Endothelial cell of umbilical vein (primary cell): ENCODE results near the gene PTCHD4. TPM values are rescaled to one million over a fixed set of nuclear protein-coding genes. Genes with fewer than 3 reads are reported as not detected.

Experiments
- BruUV-seq: library from RNA; stranded (reverse); fragments of 400-500 nt; replicated peaks from 2 replicates; lab custom pipeline; 2021; lab: Mats Ljungman, UMichigan
- CTCF ChIA-PET: fragments of 300-600, 350-600 bp; sonication (Branson Sonifier 250); formaldehyde crosslinking; loops from one replicate; lab custom pipeline; 2021; ENCODE audit warnings: antibody characterized with exemption, inconsistent platforms; lab: Charles Lee
- POLR2A ChIA-PET: fragments of 300-600, 350-600 bp; sonication (Branson Sonifier 250); formaldehyde crosslinking; loops from one replicate; lab custom pipeline; 2021; ENCODE audit warnings: antibody characterized with exemption, inconsistent platforms; lab: Charles Lee
- DNase-seq: peaks from one replicate; pipeline ENCODE4 v3.0.0-alpha.2; 2011; ENCODE audit warnings: low read depth, low spot score
- FAIRE-seq: peaks from 2 replicates; lab custom pipeline; 2011; peaks lifted over from hg19 to GRCh38; lab: Jason Lieb, UNC
- H2AFZ ChIP-seq: 2 replicates; pipeline ENCODE4 v1.6.0; 2012; ENCODE audit warnings: low read depth, low read length, control low read depth, inconsistent platforms
- H3K27ac ChIP-seq: 2 replicates; pipeline ENCODE4 v1.5.1; 2011; ENCODE audit warnings: low read depth, mild to moderate bottlenecking, control low read depth, low read length, moderate library complexity; ENCODE audit not compliant: insufficient read depth
- H3K27me3 ChIP-seq, 2 experiments: 2 replicates each; pipeline versions ENCODE4 v1.6.0 to v1.6.1; 2011; ENCODE audit warnings: low read length in 2 of 2, mixed read lengths in 1 of 2; ENCODE audit not compliant: control insufficient read depth in 2 of 2, insufficient read depth in 2 of 2
- H3K36me3 ChIP-seq, 2 experiments: 2 replicates in 1 of 2; 3 replicates in 1 of 2; pipeline ENCODE4 v1.5.1; 2011; ENCODE audit warnings: low read length in 2 of 2, mild to moderate bottlenecking in 1 of 2, moderate library complexity in 1 of 2; ENCODE audit not compliant: control insufficient read depth in 2 of 2, insufficient read depth in 2 of 2; ENCODE audit errors: extremely low read depth in 1 of 2
- H3K4me1 ChIP-seq: 3 replicates; pipeline ENCODE4 v1.5.1; 2011; ENCODE audit warnings: mild to moderate bottlenecking, low read length; ENCODE audit not compliant: control insufficient read depth, insufficient read depth; ENCODE audit errors: extremely low read depth
- H3K4me2 ChIP-seq: 2 replicates; pipeline ENCODE4 v1.6.1; 2011; ENCODE audit warnings: low read length, control low read depth, mixed read lengths; ENCODE audit not compliant: insufficient read depth
- H3K4me3 ChIP-seq, 3 experiments: fragments of 200-600 bp in 1 of 3; sonication (generic), shearing (Covaris generic) in 1 of 3; replicated peaks in 1 of 3; 2 replicates each; pipeline ENCODE4 v1.5.1; 2011 to 2016; ENCODE audit warnings: control low read depth in 3 of 3, low read length in 3 of 3, mild to moderate bottlenecking in 2 of 3, inconsistent platforms in 1 of 3, low read depth in 1 of 3, moderate library complexity in 1 of 3; ENCODE audit not compliant: insufficient read depth in 1 of 3
- H3K79me2 ChIP-seq: 2 replicates; pipeline ENCODE4 v1.6.0; 2012; ENCODE audit warnings: low read length, inconsistent platforms; ENCODE audit not compliant: control insufficient read depth, insufficient read depth
- H3K9ac ChIP-seq: replicated peaks from 2 replicates; pipeline ENCODE3; 2011; ENCODE audit warnings: low read length, control low read depth; ENCODE audit not compliant: insufficient read depth; ENCODE audit errors: extremely low read depth
- H3K9me1 ChIP-seq: replicated peaks from 3 replicates; pipeline ENCODE4 v1.6.0; 2011; ENCODE audit warnings: mild to moderate bottlenecking, low read length; ENCODE audit not compliant: control insufficient read depth, insufficient read depth; ENCODE audit errors: extremely low read depth
- H3K9me3 ChIP-seq: replicated peaks from 2 replicates; pipeline ENCODE4 v1.5.1; 2012; ENCODE audit warnings: low read length, inconsistent platforms; ENCODE audit not compliant: control insufficient read depth, insufficient read depth
- H4K20me1 ChIP-seq: replicated peaks from 2 replicates; pipeline ENCODE3; 2011; ENCODE audit warnings: mild to moderate bottlenecking, low read length; ENCODE audit not compliant: control insufficient read depth, insufficient read depth; ENCODE audit errors: extremely low read depth
- EZH2 ChIP-seq: IDR thresholded peaks from 2 replicates; pipeline ENCODE4 v1.6.1; 2012; ENCODE audit warnings: borderline replicate concordance, low read depth, mild to moderate bottlenecking, moderate library complexity, low read length, inconsistent platforms; ENCODE audit not compliant: severe bottlenecking
- FOS ChIP-seq: IDR thresholded peaks from 2 replicates; pipeline ENCODE4 v1.6.1; 2011; ENCODE audit warnings: mild to moderate bottlenecking, low read length, moderate library complexity, borderline replicate concordance; ENCODE audit not compliant: insufficient read depth
- GATA2 ChIP-seq: IDR thresholded peaks from 2 replicates; pipeline ENCODE4 v1.7.0; 2011; ENCODE audit warnings: low read depth, mild to moderate bottlenecking, moderate library complexity, mixed read lengths, low read length; ENCODE audit not compliant: insufficient read length, insufficient read depth
- JUN ChIP-seq: IDR thresholded peaks from 2 replicates; pipeline ENCODE4 v1.6.1; 2011; ENCODE audit warnings: borderline replicate concordance, low read depth; ENCODE audit not compliant: insufficient read length, insufficient read depth
- MYC ChIP-seq: IDR thresholded peaks from one replicate; pipeline ENCODE4 v1.6.1; 2011; ENCODE audit warnings: mild to moderate bottlenecking, low read depth, low read length
- POLR2A ChIP-seq: IDR thresholded peaks from 2 replicates; pipeline ENCODE4 v1.6.1; 2012; ENCODE audit warnings: low read depth, mild to moderate bottlenecking, control low read depth, low read length
- POLR2AphosphoS5 ChIP-seq: IDR thresholded peaks from 2 replicates; pipeline ENCODE4 v1.6.1; 2012; ENCODE audit warnings: low read depth, mild to moderate bottlenecking, control low read depth, low read length, moderate library complexity; ENCODE audit not compliant: insufficient read depth
- dilution Hi-C: fragments of 300-500 bp; cut with MboI; formaldehyde crosslinking; loops from one replicate; pipeline ENCODE4 v1.15.0; 2019; ENCODE audit warnings: low sequenced_read_pairs; ENCODE audit not compliant: extremely low pct_ligation_motif_present
- intact Hi-C: fragments of 100-400 bp; cut with micrococcal nuclease; formaldehyde crosslinking; loops from one replicate; pipeline ENCODE4 v1.10.0; 2022
- polyA plus RNA-seq, 4 experiments: library from polyadenylated mRNA; depleted of rRNA in 3 of 4; stranded (reverse) in 3 of 4; unstranded in 1 of 4; fragments of >200 nt; gene quantifications; 2 replicates each; pipeline versions ENCODE4 v1.2.1 to v1.2.3, GENCODE V29; 2011 to 2012; ENCODE audit warnings: missing spikeins in 1 of 4
- total RNA-seq: library from RNA; stranded (reverse); gene quantifications from 2 replicates; pipeline ENCODE4 v1.2.3, GENCODE V29; 2021
- TF ChIP-seq, protein P1 (sequence below), 2 donors: IDR thresholded peaks; 1 replicate in 1 of 2; 2 replicates in 1 of 2; pipeline ENCODE4 v1.5.1; 2011; ENCODE audit warnings: low read length in 2 of 2, mild to moderate bottlenecking in 2 of 2, moderate library complexity in 2 of 2, control low read depth in 1 of 2, inconsistent platforms in 1 of 2, low read depth in 1 of 2; ENCODE audit not compliant: insufficient read depth in 1 of 2; ENCODE audit errors: extremely low read depth in 1 of 2
- TF ChIP-seq, protein P2 (sequence below): IDR thresholded peaks from 2 replicates; pipeline ENCODE4 v1.6.1; 2011; ENCODE audit not compliant: insufficient read depth, insufficient read length

Gene PTCHD4
- total and polyA plus RNA-seq, 2 donors (not counting 3 experiments of a cell fraction or from before 2014, with no cell fraction given) = 1.3 to 2.0 TPM

DNA sequence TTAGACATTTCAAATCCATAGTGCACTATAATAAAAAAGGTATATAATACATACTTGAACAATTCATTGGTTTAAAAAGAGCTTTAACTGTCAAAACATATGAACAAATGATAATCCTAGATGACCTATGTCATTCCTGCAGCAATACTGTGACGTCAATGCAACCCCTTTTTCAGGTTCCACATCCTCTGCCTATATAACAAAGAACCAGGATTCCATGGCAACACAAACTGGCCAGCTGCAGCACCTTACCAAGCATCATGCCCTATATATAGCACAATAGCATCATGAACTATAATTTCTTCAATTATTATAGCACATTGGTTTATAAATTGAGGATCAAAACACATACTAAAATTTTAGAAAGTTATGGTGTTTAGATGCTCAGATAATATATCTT, 578 bp upstream of the PTCHD4 start:
- intact Hi-C loops = no loop called here
- dilution Hi-C loops = no loop called here
- Histone ChIP-seq H3K4me2 (no peak overlapping the region), H2AFZ (no peak overlapping the region), H4K20me1 (no peaks in the 10 kb centered on the region), H3K4me1 (no peaks in the 10 kb centered on the region), H3K9me3 (no peaks in the 10 kb centered on the region), H3K9me1 (no peaks in the 10 kb centered on the region), H3K36me3 (no peaks in the 10 kb centered on the region), H3K4me3 (no peak overlapping the region), H3K27me3 (no peaks in the 10 kb centered on the region), H3K79me2 (peaks cover 14% of the 10 kb centered on the region), H3K27ac (no peak overlapping the region), H3K9ac (no peak overlapping the region)
- ChIA-PET CTCF (no interaction called here), POLR2A (no interaction called here)
- DNase-seq (no peak), FAIRE-seq (peak; percentile 18)
- TF ChIP-seq JUN = peak; percentile 23
- TF ChIP-seq POLR2A = no peak
- no TSS peak for BruUV-seq

DNA sequence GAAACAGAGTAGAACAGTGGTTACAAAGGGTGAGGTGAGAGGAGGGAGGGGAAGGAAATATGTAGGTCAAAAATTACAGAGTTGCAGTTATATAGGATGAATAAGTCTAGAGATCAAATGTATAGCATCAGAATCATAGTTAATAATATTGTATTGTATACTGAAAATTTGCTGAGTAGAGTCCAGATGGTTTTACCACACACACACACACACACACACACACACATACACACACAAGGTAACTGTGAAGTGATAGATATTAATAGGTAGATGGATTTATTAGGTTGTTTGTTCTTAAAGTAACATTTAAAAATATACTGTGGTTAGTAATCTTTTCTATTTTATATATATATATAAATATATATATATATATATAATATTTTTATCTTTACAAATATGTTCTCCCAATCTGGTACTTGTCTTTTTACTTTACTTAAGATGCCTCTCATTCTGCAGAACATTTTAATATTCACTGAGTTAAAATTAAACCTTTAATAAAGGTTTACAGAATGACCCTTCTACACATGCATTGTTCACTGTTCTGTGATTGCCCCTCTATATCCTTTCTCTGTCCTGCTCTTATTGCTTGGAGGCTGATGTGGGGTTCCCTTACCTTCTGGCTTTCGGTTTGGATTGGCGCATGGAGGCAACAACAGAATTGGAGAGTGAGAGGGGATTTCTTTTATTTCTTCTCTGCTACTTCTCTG, 408 bp downstream of the PTCHD4 start:
- Histone ChIP-seq H3K9ac (peak overlapping the region; percentile 77), H3K4me2 (peak overlapping the region; percentile 70), H3K9me3 (no peaks in the 10 kb centered on the region), H4K20me1 (no peaks in the 10 kb centered on the region), H2AFZ (peak overlapping the region; percentile 1), H3K27ac (peak overlapping the region; percentile 62), H3K79me2 (peaks cover 14% of the 10 kb centered on the region), H3K4me3 (peak overlapping the region; percentile 36 to 88 (median 56)), H3K9me1 (no peaks in the 10 kb centered on the region), H3K36me3 (no peaks in the 10 kb centered on the region), H3K4me1 (no peaks in the 10 kb centered on the region), H3K27me3 (no peaks in the 10 kb centered on the region)
- ChIA-PET POLR2A (no interaction called here), CTCF (no interaction called here)
- TF ChIP-seq MYC (no peak), FOS (no peak), POLR2AphosphoS5 (no peak), EZH2 (no peak), JUN (no peak), GATA2 (no peak), POLR2A (no peak)
- TF ChIP-seq, protein P1, sequence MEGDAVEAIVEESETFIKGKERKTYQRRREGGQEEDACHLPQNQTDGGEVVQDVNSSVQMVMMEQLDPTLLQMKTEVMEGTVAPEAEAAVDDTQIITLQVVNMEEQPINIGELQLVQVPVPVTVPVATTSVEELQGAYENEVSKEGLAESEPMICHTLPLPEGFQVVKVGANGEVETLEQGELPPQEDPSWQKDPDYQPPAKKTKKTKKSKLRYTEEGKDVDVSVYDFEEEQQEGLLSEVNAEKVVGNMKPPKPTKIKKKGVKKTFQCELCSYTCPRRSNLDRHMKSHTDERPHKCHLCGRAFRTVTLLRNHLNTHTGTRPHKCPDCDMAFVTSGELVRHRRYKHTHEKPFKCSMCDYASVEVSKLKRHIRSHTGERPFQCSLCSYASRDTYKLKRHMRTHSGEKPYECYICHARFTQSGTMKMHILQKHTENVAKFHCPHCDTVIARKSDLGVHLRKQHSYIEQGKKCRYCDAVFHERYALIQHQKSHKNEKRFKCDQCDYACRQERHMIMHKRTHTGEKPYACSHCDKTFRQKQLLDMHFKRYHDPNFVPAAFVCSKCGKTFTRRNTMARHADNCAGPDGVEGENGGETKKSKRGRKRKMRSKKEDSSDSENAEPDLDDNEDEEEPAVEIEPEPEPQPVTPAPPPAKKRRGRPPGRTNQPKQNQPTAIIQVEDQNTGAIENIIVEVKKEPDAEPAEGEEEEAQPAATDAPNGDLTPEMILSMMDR (IDR thresholded peaks at IDR 0.05; ENCODE audit: extremely low read depth in 1 of 2, insufficient read depth in 1 of 2, low read depth in 1 of 2, low read length in 2 of 2) = no peak
- TF ChIP-seq, protein P2, sequence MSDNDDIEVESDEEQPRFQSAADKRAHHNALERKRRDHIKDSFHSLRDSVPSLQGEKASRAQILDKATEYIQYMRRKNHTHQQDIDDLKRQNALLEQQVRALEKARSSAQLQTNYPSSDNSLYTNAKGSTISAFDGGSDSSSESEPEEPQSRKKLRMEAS = no peak
- dilution Hi-C loops (no loop called here), intact Hi-C loops (no loop called here)
- DNase-seq = peak; percentile 37
- FAIRE-seq = no peak
- BruUV-seq = no TSS peak
